ENCODE results near the gene CBFA2T2. TPM values are rescaled to one million over a fixed set of nuclear protein-coding genes. Genes with fewer than 3 reads are reported as not detected.

The CBFA2T2 gene
- total and polyA plus RNA-seq, 2 experiments from 2014 or later, result 29.2 to 33.1 TPM

DNA sequence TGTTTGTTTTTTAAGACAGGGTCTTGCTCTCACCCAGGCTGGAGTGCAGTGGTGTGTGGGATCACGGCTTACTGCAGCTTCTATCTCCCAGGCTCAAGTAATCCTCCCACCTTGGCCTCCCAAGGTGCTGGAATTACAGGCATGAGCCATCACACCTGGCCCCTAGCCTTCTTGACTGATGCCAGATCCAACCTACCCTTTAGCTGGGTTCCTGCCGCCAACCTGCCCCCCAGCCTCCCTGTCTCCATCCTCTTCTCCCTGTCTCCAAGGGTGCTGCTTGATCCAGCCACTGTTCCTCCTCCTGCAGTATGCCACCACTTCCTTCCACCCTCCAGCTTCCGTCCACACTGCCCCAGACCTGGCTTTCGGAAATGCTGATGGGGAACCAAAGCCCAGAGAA, 169.0 kb downstream of the CBFA2T2 start:
- no peaks in the 10 kb centered on the region for H3K27me3 ChIP-seq
- WGBS (ENCODE audit: low lambda C conversion rate, missing lambda C conversion rate), result 89% methylated on average over 4 of the region's 4 CpGs
- H3K27ac ChIP-seq, result no peak overlapping the region
- peaks cover 10% of the 10 kb centered on the region for H3K79me2 ChIP-seq
- H3K36me3 ChIP-seq (replicated peaks; ENCODE audit: insufficient read depth, low read depth), result no peaks in the 10 kb centered on the region
- H3K4me3 ChIP-seq, result no peak overlapping the region
- no peak for DNase-seq (ENCODE audit: low spot score)
- no peaks in the 10 kb centered on the region for H3K9me3 ChIP-seq (ENCODE audit: low read depth)
- H4K20me1 ChIP-seq (ENCODE audit: insufficient read depth, poor library complexity, severe bottlenecking), result no peaks in the 10 kb centered on the region
- H3K4me2 ChIP-seq, result no peak overlapping the region
- H3K9me2 ChIP-seq (replicated peaks; ENCODE audit: insufficient read depth), result no peaks in the 10 kb centered on the region
- TF ChIP-seq EZH2phosphoT487 (IDR thresholded peaks at IDR 0.05; ENCODE audit: low read depth, severe bottlenecking, unreplicated experiment) (no peak), EZH2 (IDR thresholded peaks at IDR 0.05; ENCODE audit: borderline replicate concordance) (no peak)
- TF ChIP-seq, protein P1, sequence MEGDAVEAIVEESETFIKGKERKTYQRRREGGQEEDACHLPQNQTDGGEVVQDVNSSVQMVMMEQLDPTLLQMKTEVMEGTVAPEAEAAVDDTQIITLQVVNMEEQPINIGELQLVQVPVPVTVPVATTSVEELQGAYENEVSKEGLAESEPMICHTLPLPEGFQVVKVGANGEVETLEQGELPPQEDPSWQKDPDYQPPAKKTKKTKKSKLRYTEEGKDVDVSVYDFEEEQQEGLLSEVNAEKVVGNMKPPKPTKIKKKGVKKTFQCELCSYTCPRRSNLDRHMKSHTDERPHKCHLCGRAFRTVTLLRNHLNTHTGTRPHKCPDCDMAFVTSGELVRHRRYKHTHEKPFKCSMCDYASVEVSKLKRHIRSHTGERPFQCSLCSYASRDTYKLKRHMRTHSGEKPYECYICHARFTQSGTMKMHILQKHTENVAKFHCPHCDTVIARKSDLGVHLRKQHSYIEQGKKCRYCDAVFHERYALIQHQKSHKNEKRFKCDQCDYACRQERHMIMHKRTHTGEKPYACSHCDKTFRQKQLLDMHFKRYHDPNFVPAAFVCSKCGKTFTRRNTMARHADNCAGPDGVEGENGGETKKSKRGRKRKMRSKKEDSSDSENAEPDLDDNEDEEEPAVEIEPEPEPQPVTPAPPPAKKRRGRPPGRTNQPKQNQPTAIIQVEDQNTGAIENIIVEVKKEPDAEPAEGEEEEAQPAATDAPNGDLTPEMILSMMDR (IDR thresholded peaks at IDR 0.05; ENCODE audit: poor library complexity), result no peak
- no peak overlapping the region for H2AFZ ChIP-seq
- H3K4me1 ChIP-seq (ENCODE audit: insufficient read depth), result peaks cover 22% of the 10 kb centered on the region

DNA sequence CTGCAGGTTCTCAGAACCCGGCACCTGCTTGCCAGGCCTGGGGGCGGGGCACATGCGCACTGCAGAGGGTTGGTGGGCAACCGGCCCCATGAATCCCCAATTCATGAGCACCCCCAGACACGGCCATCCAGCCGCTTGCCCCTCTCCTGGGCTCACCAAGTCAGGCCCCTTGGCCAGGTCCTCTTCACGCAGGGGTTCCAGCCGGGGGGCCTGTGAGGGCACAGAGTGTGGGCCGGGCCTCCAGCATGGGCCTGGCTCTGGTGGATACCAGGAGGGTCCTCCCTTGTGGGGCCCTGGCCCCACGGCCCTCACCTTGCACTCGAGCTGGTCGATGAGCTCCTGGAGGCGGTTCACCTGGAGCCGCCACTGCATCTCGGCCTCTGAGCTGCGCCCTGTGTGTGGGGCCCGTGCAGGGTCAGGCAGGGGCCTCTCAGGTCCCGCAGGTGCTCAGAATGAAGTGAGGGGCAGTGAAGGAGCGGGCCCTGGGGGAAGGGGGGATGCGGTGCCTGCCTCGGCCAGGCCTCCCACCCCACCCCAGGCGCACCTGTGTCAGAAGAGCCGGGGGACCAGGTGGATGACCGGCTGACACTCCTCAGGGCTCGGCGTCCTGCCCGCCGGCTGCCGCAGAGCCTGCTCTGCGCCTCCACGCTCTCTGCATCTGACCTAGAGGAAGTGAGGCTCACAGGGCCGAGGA, 169.6 kb downstream of the CBFA2T2 start:
- H3K27ac ChIP-seq, result no peak overlapping the region
- no peaks in the 10 kb centered on the region for H3K36me3 ChIP-seq (replicated peaks; ENCODE audit: insufficient read depth, low read depth)
- no peaks in the 10 kb centered on the region for H3K9me2 ChIP-seq (replicated peaks; ENCODE audit: insufficient read depth)
- H3K27me3 ChIP-seq, result no peaks in the 10 kb centered on the region
- H4K20me1 ChIP-seq (ENCODE audit: insufficient read depth, poor library complexity, severe bottlenecking), result no peaks in the 10 kb centered on the region
- no peak for DNase-seq (ENCODE audit: low spot score)
- WGBS (ENCODE audit: low lambda C conversion rate, missing lambda C conversion rate), result 98% methylated on average over 32 of the region's 32 CpGs
- no peak overlapping the region for H3K4me3 ChIP-seq
- peaks cover 10% of the 10 kb centered on the region for H3K79me2 ChIP-seq
- no peak overlapping the region for H2AFZ ChIP-seq
- TF ChIP-seq EZH2 (IDR thresholded peaks at IDR 0.05; ENCODE audit: borderline replicate concordance) (no peak), EZH2phosphoT487 (IDR thresholded peaks at IDR 0.05; ENCODE audit: low read depth, severe bottlenecking, unreplicated experiment) (no peak)
- TF ChIP-seq, protein P1 (IDR thresholded peaks at IDR 0.05; ENCODE audit: poor library complexity), result no peak
- peaks cover 22% of the 10 kb centered on the region for H3K4me1 ChIP-seq (ENCODE audit: insufficient read depth)
- H3K9me3 ChIP-seq (ENCODE audit: low read depth), result no peaks in the 10 kb centered on the region
- no peak overlapping the region for H3K4me2 ChIP-seq

DNA sequence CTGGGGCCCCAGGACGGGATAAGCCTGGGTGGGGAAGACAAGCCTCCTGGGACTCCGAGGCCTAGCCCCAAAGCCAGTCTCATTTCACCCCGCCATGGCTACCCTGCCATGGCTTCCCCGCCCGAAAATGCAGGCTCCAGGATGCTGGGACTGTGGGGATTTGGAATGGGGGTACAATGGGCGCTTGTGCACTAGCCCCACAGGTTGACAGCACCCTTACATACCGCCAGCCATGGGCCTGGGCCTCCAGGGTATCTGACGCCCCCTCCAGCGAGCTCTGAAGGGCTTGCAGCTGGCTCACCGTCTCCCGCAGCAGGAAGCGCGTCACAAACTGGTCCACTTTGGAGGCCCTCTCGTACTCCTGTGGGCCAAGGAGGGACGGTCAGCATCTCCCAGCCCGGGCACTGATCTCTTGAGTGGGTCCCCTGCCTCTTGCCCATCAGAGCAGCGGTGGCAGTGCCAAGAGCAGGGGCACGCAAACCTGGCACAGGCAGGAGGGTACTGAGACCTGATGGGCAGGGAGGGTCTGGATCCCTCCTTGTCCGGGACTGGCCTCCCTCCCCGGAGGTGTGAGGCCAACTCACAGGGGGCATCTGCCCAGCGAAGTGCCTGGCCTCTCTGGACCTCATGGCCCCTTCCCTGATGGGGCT, 170.3 kb downstream of the CBFA2T2 start:
- Histone ChIP-seq H3K36me3 (replicated peaks; ENCODE audit: insufficient read depth, low read depth) (no peaks in the 10 kb centered on the region), H3K4me3 (no peak overlapping the region), H3K4me2 (no peak overlapping the region), H3K27me3 (no peaks in the 10 kb centered on the region), H3K79me2 (peaks cover 10% of the 10 kb centered on the region), H3K4me1 (ENCODE audit: insufficient read depth) (peaks cover 16% of the 10 kb centered on the region), H2AFZ (no peak overlapping the region), H3K9me2 (replicated peaks; ENCODE audit: insufficient read depth) (no peaks in the 10 kb centered on the region), H4K20me1 (ENCODE audit: insufficient read depth, poor library complexity, severe bottlenecking) (no peaks in the 10 kb centered on the region), H3K9me3 (ENCODE audit: low read depth) (no peaks in the 10 kb centered on the region), H3K27ac (no peak overlapping the region)
- no peak for DNase-seq (ENCODE audit: low spot score)
- TF ChIP-seq, protein P1 (IDR thresholded peaks at IDR 0.05; ENCODE audit: poor library complexity), result no peak
- TF ChIP-seq EZH2phosphoT487 (IDR thresholded peaks at IDR 0.05; ENCODE audit: low read depth, severe bottlenecking, unreplicated experiment) (no peak), EZH2 (IDR thresholded peaks at IDR 0.05; ENCODE audit: borderline replicate concordance) (no peak)
- WGBS (ENCODE audit: low lambda C conversion rate, missing lambda C conversion rate), result 98% methylated on average over 21 of the region's 21 CpGs

Data from hepatocyte (in vitro differentiated cells).